ENCODE data around the gene MED16.
A peak's percentile ranks its signal among the peaks of the same experiment; 100 is the strongest.
"Not testable (repeated sequence)": the region's sequence is repeated elsewhere in the genome, so short reads cannot be mapped to it uniquely, and the experiment has no call there.

The MED16 gene

GRCh38 chr19:852136-853013, 40.6 kb downstream of the MED16 start, which contains the start of gene ELANE:
Gene ELANE, plus strand, starts transcription at chr19:852303. Its CDS starts 26 bp downstream, at chr19:852329.
- Histone ChIP-seq H3K9me3 (ENCODE audit: control insufficient read depth in 1 of 2, low read length in 2 of 2) (no peaks in the 10 kb centered on the region), H3K4me3 (ENCODE audit: low read depth in 1 of 2, low read length in 2 of 2) (peak within 1 kb of the TSS in 1 of 2 donors; percentile 25), H3K27ac (ENCODE audit: low read length) (no peak within 1 kb of the TSS), H3K27me3 (ENCODE audit: low read depth, low read length) (no peaks in the 10 kb centered on the region), H3K36me3 (ENCODE audit: control insufficient read depth in 1 of 2, insufficient read depth in 2 of 2, low read length in 2 of 2) (no peaks in the 10 kb centered on the region), H3K4me1 (ENCODE audit: control insufficient read depth in 1 of 2, insufficient read depth in 2 of 2, low read length in 2 of 2) (peaks cover 0 to 17% of the 10 kb centered on the region in 2 donors)

- H3K4me3 ChIP-seq (ENCODE audit: low read depth in 1 of 2, low read length in 2 of 2): peak overlapping the region in 1 of 2 donors; percentile 25
- no peak overlapping the region for H3K27ac ChIP-seq (ENCODE audit: low read length)
Measured at GRCh38 chr19:850979-851335, 42.0 kb downstream of the MED16 start.

GRCh38 chr19:850221-850978, 42.6 kb downstream of the MED16 start:
- Histone ChIP-seq H3K9me3 (ENCODE audit: control insufficient read depth in 1 of 2, low read length in 2 of 2) (no peaks in the 10 kb centered on the region), H3K27me3 (ENCODE audit: low read depth, low read length) (no peaks in the 10 kb centered on the region), H3K36me3 (ENCODE audit: control insufficient read depth in 1 of 2, insufficient read depth in 2 of 2, low read length in 2 of 2) (no peaks in the 10 kb centered on the region), H3K4me1 (ENCODE audit: control insufficient read depth in 1 of 2, insufficient read depth in 2 of 2, low read length in 2 of 2) (peaks cover 0 to 17% of the 10 kb centered on the region in 2 donors), H3K4me3 (ENCODE audit: low read depth in 1 of 2, low read length in 2 of 2) (peak overlapping the region in 1 of 2 donors; percentile 25), H3K27ac (ENCODE audit: low read length) (no peak overlapping the region)

More at GRCh38 chr19:850979-851335, 42.0 kb downstream of the MED16 start:
- Histone ChIP-seq H3K27me3 (ENCODE audit: low read depth, low read length) (no peaks in the 10 kb centered on the region), H3K4me1 (ENCODE audit: control insufficient read depth in 1 of 2, insufficient read depth in 2 of 2, low read length in 2 of 2) (peaks cover 0 to 17% of the 10 kb centered on the region in 2 donors), H3K9me3 (ENCODE audit: control insufficient read depth in 1 of 2, low read length in 2 of 2) (no peaks in the 10 kb centered on the region), H3K36me3 (ENCODE audit: control insufficient read depth in 1 of 2, insufficient read depth in 2 of 2, low read length in 2 of 2) (no peaks in the 10 kb centered on the region)

- not testable (repeated sequence) for H3K27me3 ChIP-seq (ENCODE audit: low read depth, low read length); H3K4me3 ChIP-seq (ENCODE audit: low read depth in 1 of 2, low read length in 2 of 2); H3K27ac ChIP-seq (ENCODE audit: low read length)
Measured at GRCh38 chr19:849195-849594, 43.8 kb downstream of the MED16 start.

GRCh38 chr19:848386-848921, 44.5 kb downstream of the MED16 start:
- no peak overlapping the region for H3K27ac ChIP-seq (ENCODE audit: low read length)
- no peak overlapping the region for H3K4me3 ChIP-seq (ENCODE audit: low read depth in 1 of 2, low read length in 2 of 2)
- H3K27me3 ChIP-seq (ENCODE audit: low read depth, low read length): no peaks in the 10 kb centered on the region
- peaks cover 0 to 22% of the 10 kb centered on the region in 2 donors for H3K4me1 ChIP-seq (ENCODE audit: control insufficient read depth in 1 of 2, insufficient read depth in 2 of 2, low read length in 2 of 2)
- no peaks in the 10 kb centered on the region for H3K36me3 ChIP-seq (ENCODE audit: control insufficient read depth in 1 of 2, insufficient read depth in 2 of 2, low read length in 2 of 2)
- H3K9me3 ChIP-seq (ENCODE audit: control insufficient read depth in 1 of 2, low read length in 2 of 2): no peaks in the 10 kb centered on the region

More at GRCh38 chr19:849195-849594, 43.8 kb downstream of the MED16 start:
- H3K9me3 ChIP-seq (ENCODE audit: control insufficient read depth in 1 of 2, low read length in 2 of 2); H3K36me3 ChIP-seq (ENCODE audit: control insufficient read depth in 1 of 2, insufficient read depth in 2 of 2, low read length in 2 of 2): not testable (repeated sequence)
- peaks cover 0 to 17% of the 10 kb centered on the region in 2 donors for H3K4me1 ChIP-seq (ENCODE audit: control insufficient read depth in 1 of 2, insufficient read depth in 2 of 2, low read length in 2 of 2)

- no peak overlapping the region for H3K27ac ChIP-seq (ENCODE audit: low read length)
- no peaks in the 10 kb centered on the region for H3K36me3 ChIP-seq (ENCODE audit: control insufficient read depth in 1 of 2, insufficient read depth in 2 of 2, low read length in 2 of 2)
- no peaks in the 10 kb centered on the region for H3K9me3 ChIP-seq (ENCODE audit: control insufficient read depth in 1 of 2, low read length in 2 of 2)
- peaks cover 0 to 19% of the 10 kb centered on the region in 2 donors for H3K4me1 ChIP-seq (ENCODE audit: control insufficient read depth in 1 of 2, insufficient read depth in 2 of 2, low read length in 2 of 2)
- no peak overlapping the region for H3K4me3 ChIP-seq (ENCODE audit: low read depth in 1 of 2, low read length in 2 of 2)
- no peaks in the 10 kb centered on the region for H3K27me3 ChIP-seq (ENCODE audit: low read depth, low read length)
Measured at GRCh38 chr19:845707-846521, 47.1 kb downstream of the MED16 start.

- Histone ChIP-seq H3K27me3 (ENCODE audit: low read depth, low read length) (no peaks in the 10 kb centered on the region), H3K4me3 (ENCODE audit: low read depth in 1 of 2, low read length in 2 of 2) (no peak overlapping the region), H3K36me3 (ENCODE audit: control insufficient read depth in 1 of 2, insufficient read depth in 2 of 2, low read length in 2 of 2) (no peaks in the 10 kb centered on the region), H3K27ac (ENCODE audit: low read length) (no peak overlapping the region), H3K4me1 (ENCODE audit: control insufficient read depth in 1 of 2, insufficient read depth in 2 of 2, low read length in 2 of 2) (peaks cover 0 to 14% of the 10 kb centered on the region in 2 donors), H3K9me3 (ENCODE audit: control insufficient read depth in 1 of 2, low read length in 2 of 2) (no peaks in the 10 kb centered on the region)
Measured at GRCh38 chr19:844546-844971, 48.4 kb downstream of the MED16 start.

GRCh38 chr19:843836-844545, 49.0 kb downstream of the MED16 start:
- H3K4me3 ChIP-seq (ENCODE audit: low read depth in 1 of 2, low read length in 2 of 2): peak overlapping the region in 1 of 2 donors; percentile 30
- no peaks in the 10 kb centered on the region for H3K27me3 ChIP-seq (ENCODE audit: low read depth, low read length)

GRCh38 chr19:843180-843835, 49.7 kb downstream of the MED16 start:
- Histone ChIP-seq H3K4me3 (ENCODE audit: low read depth in 1 of 2, low read length in 2 of 2) (peak overlapping the region in 1 of 2 donors; percentile 30), H3K27me3 (ENCODE audit: low read depth, low read length) (no peaks in the 10 kb centered on the region)

More at GRCh38 chr19:843836-844545, 49.0 kb downstream of the MED16 start:
- no peaks in the 10 kb centered on the region for H3K9me3 ChIP-seq (ENCODE audit: control insufficient read depth in 1 of 2, low read length in 2 of 2)
- H3K27ac ChIP-seq (ENCODE audit: low read length): no peak overlapping the region
- peaks cover 0 to 14% of the 10 kb centered on the region in 2 donors for H3K4me1 ChIP-seq (ENCODE audit: control insufficient read depth in 1 of 2, insufficient read depth in 2 of 2, low read length in 2 of 2)
- H3K36me3 ChIP-seq (ENCODE audit: control insufficient read depth in 1 of 2, insufficient read depth in 2 of 2, low read length in 2 of 2): no peaks in the 10 kb centered on the region

GRCh38 chr19:842802-843179, 50.2 kb downstream of the MED16 start:
- peaks cover 0 to 11% of the 10 kb centered on the region in 2 donors for H3K4me1 ChIP-seq (ENCODE audit: control insufficient read depth in 1 of 2, insufficient read depth in 2 of 2, low read length in 2 of 2)
- H3K9me3 ChIP-seq (ENCODE audit: control insufficient read depth in 1 of 2, low read length in 2 of 2); H3K4me3 ChIP-seq (ENCODE audit: low read depth in 1 of 2, low read length in 2 of 2); H3K36me3 ChIP-seq (ENCODE audit: control insufficient read depth in 1 of 2, insufficient read depth in 2 of 2, low read length in 2 of 2); H3K27me3 ChIP-seq (ENCODE audit: low read depth, low read length); H3K27ac ChIP-seq (ENCODE audit: low read length): not testable (repeated sequence)

More at GRCh38 chr19:843180-843835, 49.7 kb downstream of the MED16 start:
- H3K36me3 ChIP-seq (ENCODE audit: control insufficient read depth in 1 of 2, insufficient read depth in 2 of 2, low read length in 2 of 2): no peaks in the 10 kb centered on the region
- H3K27ac ChIP-seq (ENCODE audit: low read length): no peak overlapping the region
- peaks cover 0 to 14% of the 10 kb centered on the region in 2 donors for H3K4me1 ChIP-seq (ENCODE audit: control insufficient read depth in 1 of 2, insufficient read depth in 2 of 2, low read length in 2 of 2)
- H3K9me3 ChIP-seq (ENCODE audit: control insufficient read depth in 1 of 2, low read length in 2 of 2): no peaks in the 10 kb centered on the region

All from muscle layer of duodenum (tissue), 2 donors.